Thyroid gland (tissue), 4 donors: ENCODE results near the gene CACNG5. TPM values are rescaled to one million over a fixed set of nuclear protein-coding genes. Genes with fewer than 3 reads are reported as not detected.

Experiments used
- DNase-seq, 2 donors: peaks; one replicate each; pipeline ENCODE4 v3.0.0-alpha.2; 2019
- H3K27ac ChIP-seq, 3 donors: fragments of 200-600 bp; sonication (generic); 1 replicate in 2 of 3; 2 replicates in 1 of 3; pipeline ENCODE4 v1.5.1; 2016 to 2019; ENCODE audit warnings: mild to moderate bottlenecking in 1 of 3, moderate library complexity in 1 of 3
- H3K27me3 ChIP-seq: fragments of 200-600 bp; sonication (generic); one replicate; pipeline ENCODE4 v1.5.1; 2019
- H3K36me3 ChIP-seq, 2 donors: fragments of 200-600 bp; sonication (generic); one replicate each; pipeline ENCODE4 v1.5.1; 2016 to 2019
- H3K4me1 ChIP-seq, 2 donors: fragments of 200-600 bp; sonication (generic); one replicate each; pipeline ENCODE4 v1.5.1; 2017 to 2019
- H3K4me3 ChIP-seq, 3 donors: fragments of 200-600 bp; sonication (generic); replicated peaks in 1 of 3; 1 replicate in 2 of 3; 2 replicates in 1 of 3; pipeline ENCODE4 v1.5.1; 2016; ENCODE audit warnings: mild to moderate bottlenecking in 1 of 3
- H3K9me3 ChIP-seq: fragments of 200-600 bp; sonication (generic); one replicate; pipeline ENCODE4 v1.5.1; 2017
- CTCF ChIP-seq, 6 experiments: fragments of 200-600 bp in 3 of 6; fragments of 450-650 bp in 3 of 6; sonication (generic) in 3 of 6; IDR thresholded peaks; one replicate each; pipeline ENCODE4 v1.5.1; 2016 to 2019; ENCODE audit warnings: antibody characterized with exemption in 6 of 6, mild to moderate bottlenecking in 2 of 6, inconsistent platforms in 1 of 6, moderate library complexity in 1 of 6
- POLR2A ChIP-seq, 2 donors: fragments of 450-650 bp; IDR thresholded peaks; one replicate each; pipeline ENCODE4 v1.6.1; 2017; ENCODE audit warnings: antibody characterized with exemption in 2 of 2, mild to moderate bottlenecking in 2 of 2, moderate library complexity in 1 of 2
- WGBS, 2 donors: methylation state at CpG; one replicate each; pipeline ENCODE4 v1.1.5; 2017; 5-methylcytosine and 5-hydroxymethylcytosine counted together
- intact Hi-C: fragments of 100-400 bp; cut with DNase I; formaldehyde crosslinking; loops from one replicate; pipeline ENCODE4 v1.15.1; 2023
- total RNA-seq, 4 donors: library from RNA; depleted of rRNA; stranded (reverse); fragments of >200 nt; gene quantifications; one replicate each; pipeline ENCODE4 v1.2.3, GENCODE V29; 2016

The CACNG5 gene
- total RNA-seq, 4 donors from 2014 or later = not detected

- Histone ChIP-seq H3K4me1 (no peaks in the 10 kb centered on the region), H3K36me3 (no peaks in the 10 kb centered on the region), H3K4me3 (no peak overlapping the region), H3K27ac (no peak overlapping the region), H3K9me3 (no peaks in the 10 kb centered on the region), H3K27me3 (no peaks in the 10 kb centered on the region)
- no peak for DNase-seq
- intact Hi-C loops = no loop called here
- TF ChIP-seq POLR2A (IDR thresholded peaks at IDR 0.05) (no peak), CTCF (IDR thresholded peaks at IDR 0.05) (no peak)
- WGBS, 2 donors = 91 to 94% methylated on average over 9 to 10 of the region's 10 CpGs
Observed at GRCh38 chr17:66903781-66904180, 68.9 kb downstream of the CACNG5 start.

GRCh38 chr17:66904760-66905624 is 70.1 kb downstream of the CACNG5 start:
- TF ChIP-seq CTCF (IDR thresholded peaks at IDR 0.05) (no peak), POLR2A (IDR thresholded peaks at IDR 0.05) (no peak)
- no peaks in the 10 kb centered on the region for H3K27me3 ChIP-seq
- no peaks in the 10 kb centered on the region for H3K4me1 ChIP-seq
- intact Hi-C loops = loop anchor here (5.0 kb wide), 1 partner anchor 193 kb away; no protein-coding TSS in a partner anchor
- no peaks in the 10 kb centered on the region for H3K36me3 ChIP-seq
- no peaks in the 10 kb centered on the region for H3K9me3 ChIP-seq
- H3K27ac ChIP-seq = no peak overlapping the region
- 43 to 48% methylated on average over 11 to 12 of the region's 12 CpGs for WGBS, 2 donors
- no peak overlapping the region for H3K4me3 ChIP-seq
- DNase-seq = peak in 1 of 2 donors; percentile 3

- Histone ChIP-seq H3K4me1 (no peaks in the 10 kb centered on the region), H3K27me3 (no peaks in the 10 kb centered on the region), H3K9me3 (no peaks in the 10 kb centered on the region), H3K36me3 (no peaks in the 10 kb centered on the region), H3K27ac (no peak overlapping the region), H3K4me3 (no peak overlapping the region)
- WGBS, 2 donors = 51 to 52% methylated on average over 20 of the region's 20 CpGs
- TF ChIP-seq POLR2A (IDR thresholded peaks at IDR 0.05) (no peak), CTCF (IDR thresholded peaks at IDR 0.05) (peak; percentile 57 to 89 (median 88))
- intact Hi-C loops = loop anchor here (5.0 kb wide), 1 partner anchor 194 kb away; no protein-coding TSS in a partner anchor
- peak; percentile 82 to 85 for DNase-seq
Observed at GRCh38 chr17:66906321-66907278, 71.7 kb downstream of the CACNG5 start.

GRCh38 chr17:66909804-66910373 is 75.0 kb downstream of the CACNG5 start:
- H3K4me3 ChIP-seq = no peak overlapping the region
- no peaks in the 10 kb centered on the region for H3K4me1 ChIP-seq
- no peaks in the 10 kb centered on the region for H3K9me3 ChIP-seq
- no peaks in the 10 kb centered on the region for H3K36me3 ChIP-seq
- 84% methylated on average over 8 of the region's 8 CpGs for WGBS, 2 donors
- DNase-seq = no peak
- intact Hi-C loops = loop anchor here (5.0 kb wide), 1 partner anchor 198 kb away; no protein-coding TSS in a partner anchor
- no peak for TF ChIP-seq CTCF (IDR thresholded peaks at IDR 0.05)
- no peak overlapping the region for H3K27ac ChIP-seq
- H3K27me3 ChIP-seq = no peaks in the 10 kb centered on the region
